Stimulated activated CD8-positive, alpha-beta memory T cell treated with anti-CD3 and anti-CD28 coated beads, Interleukin-7, amount 100 ng/mL, for 48 hours (primary cell): ENCODE results near the gene TRIM10.
A peak's percentile ranks its signal among the peaks of the same experiment; 100 is the strongest.
"Not testable (repeated sequence)": the region's sequence is repeated elsewhere in the genome, so short reads cannot be mapped to it uniquely, and the experiment has no call there.

ENCODE experiments used
- DNase-seq, 2 donors: peaks; one replicate each; pipeline ENCODE4 v3.0.0-alpha.2; 2020; ENCODE audit warnings: low read depth in 1 of 2; ENCODE audit errors: extremely low read depth in 1 of 2

The TRIM10 gene

GRCh38 chr6:30172681-30173080 lies 11.7 kb upstream of the TRIM10 start:
- no peak for DNase-seq

GRCh38 chr6:30171677-30172471 lies 10.9 kb upstream of the TRIM10 start:
- no peak for DNase-seq

GRCh38 chr6:30169658-30170614 lies 8.9 kb upstream of the TRIM10 start:
- no peak for DNase-seq

- no peak for DNase-seq
These were observed 7.7 kb upstream of the TRIM10 start for GRCh38 chr6:30168741-30169140.

GRCh38 chr6:30167101-30167500 lies 6.1 kb upstream of the TRIM10 start:
- peak in 1 of 2 donors; percentile 11 for DNase-seq

- DNase-seq, result not testable (repeated sequence)
These were observed 4.2 kb upstream of the TRIM10 start for GRCh38 chr6:30165238-30165637.

- no peak for DNase-seq
These were observed 3.7 kb upstream of the TRIM10 start for GRCh38 chr6:30164714-30165113.

- DNase-seq, result no peak
These were observed 3.1 kb upstream of the TRIM10 start for GRCh38 chr6:30163918-30164654.

- DNase-seq, result peak in 1 of 2 donors; percentile 57
These were observed 2.3 kb upstream of the TRIM10 start, which contains the start of gene TRIM15 for GRCh38 chr6:30163090-30163917. TRIM15 (plus strand) TSS chr6:30163546; CDS start chr6:30163685, 139 bp downstream.

GRCh38 chr6:30162265-30163089 lies 1.5 kb upstream of the TRIM10 start:
- no peak for DNase-seq

- DNase-seq, result no peak
These were observed 815 bp downstream of the TRIM10 start for GRCh38 chr6:30160008-30160784.

- DNase-seq, result no peak
These were observed 2.5 kb downstream of the TRIM10 start for GRCh38 chr6:30158475-30159040.

- no peak for DNase-seq
These were observed 3.0 kb downstream of the TRIM10 start for GRCh38 chr6:30157999-30158398.

GRCh38 chr6:30157581-30157980 lies 3.4 kb downstream of the TRIM10 start:
- no peak for DNase-seq

- DNase-seq, result no peak
These were observed 4.2 kb downstream of the TRIM10 start for GRCh38 chr6:30156774-30157173.

- no peak for DNase-seq
These were observed 4.8 kb downstream of the TRIM10 start for GRCh38 chr6:30156262-30156599.

GRCh38 chr6:30155520-30156261 lies 5.3 kb downstream of the TRIM10 start:
- DNase-seq, result no peak
